ENCODE measurements around the gene EPHB1. TPM values are rescaled to one million over a fixed set of nuclear protein-coding genes. Genes with fewer than 3 reads are reported as not detected.

The EPHB1 gene
- total RNA-seq, 1 experiment from 2014 or later: 0.57 TPM

Other genes with a start within 250 kb of the EPHB1 start
- gene KY, start 144.2 kb upstream of the EPHB1 start, total RNA-seq (2014; rRNA removed): not detected in 2 replicates